NCI-H748 (cell line): ENCODE results near the gene YES1.
A peak's percentile ranks its signal among the peaks of the same experiment; 100 is the strongest.
"Not testable (repeated sequence)": the region's sequence is repeated elsewhere in the genome, so short reads cannot be mapped to it uniquely, and the experiment has no call there.

ENCODE experiments used
- DNase-seq: peaks from one replicate; lab custom pipeline; 2025; ENCODE audit not compliant: unreplicated experiment; lab: John Stamatoyannopoulos, UW

Gene YES1

GRCh38 chr18:730692-731091 is 81.3 kb downstream of the YES1 start:
- no peak for DNase-seq

- not testable (repeated sequence) for DNase-seq
Observed at GRCh38 chr18:730120-730519, 81.9 kb downstream of the YES1 start.

GRCh38 chr18:725646-726045 is 86.4 kb downstream of the YES1 start:
- DNase-seq, result no peak

GRCh38 chr18:723541-724080 is 88.4 kb downstream of the YES1 start:
- no peak for DNase-seq

GRCh38 chr18:717003-717402 is 95.0 kb downstream of the YES1 start:
- no peak for DNase-seq

GRCh38 chr18:715626-716025 is 96.4 kb downstream of the YES1 start:
- DNase-seq, result peak; percentile 16

GRCh38 chr18:713135-713490 is 98.9 kb downstream of the YES1 start:
- no peak for DNase-seq

GRCh38 chr18:712401-713134 is 99.5 kb downstream of the YES1 start, which contains the start of gene ENOSF1:
ENOSF1 (minus strand) TSS chr18:712630; CDS start chr18:712587, 43 bp downstream.
- peak; percentile 81 for DNase-seq

GRCh38 chr18:711657-712400 is 100.2 kb downstream of the YES1 start:
- DNase-seq, result peak; percentile 74

GRCh38 chr18:711310-711656 is 100.8 kb downstream of the YES1 start:
- DNase-seq, result peak; percentile 52

GRCh38 chr18:710418-711300 is 101.4 kb downstream of the YES1 start:
- DNase-seq, result peak; percentile 17

- DNase-seq, result no peak
Observed at GRCh38 chr18:709771-710170, 102.3 kb downstream of the YES1 start.

GRCh38 chr18:708096-708495 is 103.9 kb downstream of the YES1 start:
- no peak for DNase-seq

GRCh38 chr18:706405-706804 is 105.6 kb downstream of the YES1 start:
- no peak for DNase-seq

- DNase-seq, result no peak
Observed at GRCh38 chr18:703213-703967, 108.7 kb downstream of the YES1 start.

- no peak for DNase-seq
Observed at GRCh38 chr18:697800-698199, 114.2 kb downstream of the YES1 start.

- DNase-seq, result no peak
Observed at GRCh38 chr18:697012-697411, 115.0 kb downstream of the YES1 start.

- no peak for DNase-seq
Observed at GRCh38 chr18:693466-694187, 118.4 kb downstream of the YES1 start.

GRCh38 chr18:692824-693223 is 119.2 kb downstream of the YES1 start:
- no peak for DNase-seq

GRCh38 chr18:688323-688722 is 123.7 kb downstream of the YES1 start:
- peak; percentile 20 for DNase-seq
